H9 (cell line): ENCODE data around the gene TGM3. TPM values are rescaled to one million over a fixed set of nuclear protein-coding genes. Genes with fewer than 3 reads are reported as not detected.

Experiments
- DNase-seq: peaks from one replicate; pipeline ENCODE4 v3.0.0-alpha.2; 2017
- H2AFZ ChIP-seq: one replicate; pipeline ENCODE4 v1.6.1; 2013; ENCODE audit warnings: mild to moderate bottlenecking, low read length, control low read depth, moderate library complexity
- H2AK5ac ChIP-seq: 2 replicates; pipeline ENCODE4 v1.6.1; 2013; ENCODE audit warnings: low read length, control low read depth, mixed read lengths; ENCODE audit not compliant: insufficient read length
- H2BK120ac ChIP-seq: one replicate; pipeline ENCODE4 v1.6.1; 2013; ENCODE audit warnings: low read depth, mild to moderate bottlenecking, low read length, control low read depth, inconsistent platforms; ENCODE audit not compliant: poor library complexity, severe bottlenecking
- H2BK12ac ChIP-seq: 2 replicates; pipeline ENCODE4 v1.6.1; 2013; ENCODE audit warnings: low read length, control low read depth, mixed read lengths, low read depth; ENCODE audit not compliant: insufficient read length
- H2BK15ac ChIP-seq: 2 replicates; pipeline ENCODE4 v1.6.1; 2013; ENCODE audit warnings: low read depth, low read length, control low read depth
- H2BK20ac ChIP-seq: one replicate; pipeline ENCODE4 v1.6.1; 2013; ENCODE audit warnings: low read depth, mild to moderate bottlenecking, low read length, control low read depth, inconsistent platforms; ENCODE audit not compliant: poor library complexity, severe bottlenecking
- H2BK5ac ChIP-seq: 2 replicates; pipeline ENCODE4 v1.6.1; 2013; ENCODE audit warnings: low read length, control low read depth, mixed read lengths; ENCODE audit not compliant: insufficient read length
- H3K14ac ChIP-seq: 2 replicates; pipeline ENCODE4 v1.6.1; 2013; ENCODE audit warnings: low read length, control low read depth; ENCODE audit not compliant: insufficient read depth
- H3K18ac ChIP-seq: 2 replicates; pipeline ENCODE4 v1.6.1; 2013; ENCODE audit warnings: low read depth, mild to moderate bottlenecking, mixed read lengths, low read length, control low read depth; ENCODE audit not compliant: insufficient read length
- H3K23ac ChIP-seq: 2 replicates; pipeline ENCODE4 v1.6.1; 2013; ENCODE audit warnings: low read length, control low read depth, mixed read lengths, low read depth; ENCODE audit not compliant: insufficient read length
- H3K23me2 ChIP-seq: 2 replicates; pipeline ENCODE4 v1.6.1; 2013; ENCODE audit warnings: low read depth, mild to moderate bottlenecking, mixed read lengths, low read length, control low read depth; ENCODE audit not compliant: insufficient read length, poor library complexity, severe bottlenecking
- H3K27ac ChIP-seq: 2 replicates; pipeline ENCODE4 v1.5.1; 2013; ENCODE audit warnings: low read length, control low read depth, mixed read lengths, low read depth; ENCODE audit not compliant: insufficient read length
- H3K27me3 ChIP-seq: 2 replicates; pipeline ENCODE4 v1.6.1; 2013; ENCODE audit warnings: low read length, control low read depth, inconsistent platforms; ENCODE audit not compliant: insufficient read depth
- H3K4ac ChIP-seq: 2 replicates; pipeline ENCODE4 v1.6.1; 2013; ENCODE audit warnings: low read depth, mild to moderate bottlenecking, control low read depth, inconsistent platforms, low read length, moderate library complexity
- H3K4me1 ChIP-seq: 2 replicates; pipeline ENCODE4 v1.6.1; 2013; ENCODE audit warnings: low read length, control low read depth, inconsistent platforms; ENCODE audit not compliant: insufficient read depth
- H3K4me2 ChIP-seq: 2 replicates; pipeline ENCODE4 v1.6.1; 2013; ENCODE audit warnings: low read length, control low read depth, mixed read lengths; ENCODE audit not compliant: insufficient read length, insufficient read depth
- H3K56ac ChIP-seq: 2 replicates; pipeline ENCODE4 v1.6.1; 2013; ENCODE audit warnings: low read depth, mild to moderate bottlenecking, mixed read lengths, low read length, control low read depth; ENCODE audit not compliant: insufficient read length
- H3K79me1 ChIP-seq: 2 replicates; pipeline ENCODE4 v1.6.1; 2013; ENCODE audit warnings: low read depth, mild to moderate bottlenecking, moderate library complexity, low read length, control low read depth, inconsistent platforms; ENCODE audit not compliant: insufficient read depth, poor library complexity, severe bottlenecking
- H3K79me2 ChIP-seq: 2 replicates; pipeline ENCODE4 v1.6.1; 2013; ENCODE audit warnings: low read length, control low read depth, inconsistent platforms; ENCODE audit not compliant: insufficient read depth
- H3K9ac ChIP-seq: 2 replicates; pipeline ENCODE4 v1.6.1; 2013; ENCODE audit warnings: low read length, control low read depth, mixed read lengths; ENCODE audit not compliant: insufficient read length; ENCODE audit errors: extremely low read depth
- H3K9me3 ChIP-seq: one replicate; pipeline ENCODE4 v1.6.1; 2013; ENCODE audit warnings: low read depth, low read length, inconsistent platforms; ENCODE audit not compliant: control insufficient read depth
- H3T11ph ChIP-seq: one replicate; pipeline ENCODE4 v1.6.1; 2013; ENCODE audit warnings: mild to moderate bottlenecking, low read length, control low read depth, inconsistent platforms
- H4K20me1 ChIP-seq: one replicate; pipeline ENCODE4 v1.6.1; 2013; ENCODE audit not compliant: control insufficient read depth, insufficient read length, insufficient read depth
- H4K5ac ChIP-seq: 2 replicates; pipeline ENCODE4 v1.6.1; 2013; ENCODE audit warnings: low read depth, mild to moderate bottlenecking, mixed read lengths, low read length, control low read depth; ENCODE audit not compliant: insufficient read length
- H4K8ac ChIP-seq: replicated peaks from 2 replicates; pipeline ENCODE4 v1.6.1; 2013; ENCODE audit warnings: low read length, control low read depth, mixed read lengths, low read depth; ENCODE audit not compliant: insufficient read length
- H4K91ac ChIP-seq: 2 replicates; pipeline ENCODE4 v1.6.1; 2013; ENCODE audit warnings: low read depth, mild to moderate bottlenecking, moderate library complexity, mixed read lengths, low read length, control low read depth; ENCODE audit not compliant: insufficient read length
- H3K27ac Mint-ChIP-seq, 3 experiments: 2 replicates in 2 of 3; 3 replicates in 1 of 3; pipeline ENCODE4 v1.8.0; 2020 to 2021; ENCODE audit warnings: mixed read lengths in 3 of 3, mild to moderate bottlenecking in 1 of 3, moderate library complexity in 1 of 3
- H3K27me3 Mint-ChIP-seq: 2 replicates; pipeline ENCODE4 v1.8.0; 2021; ENCODE audit warnings: low read depth, mild to moderate bottlenecking, moderate library complexity, mixed read lengths
- H3K36me3 Mint-ChIP-seq, 3 experiments: 2 replicates in 2 of 3; 3 replicates in 1 of 3; pipeline ENCODE4 v1.8.0; 2020 to 2021; ENCODE audit warnings: low read depth in 3 of 3, mixed read lengths in 3 of 3; ENCODE audit not compliant: insufficient read depth in 1 of 3
- H3K4me1 Mint-ChIP-seq, 2 experiments: 2 replicates each; pipeline ENCODE4 v1.8.0; 2020; ENCODE audit warnings: mixed read lengths in 2 of 2
- H3K4me3 Mint-ChIP-seq, 2 experiments: 2 replicates in 1 of 2; 3 replicates in 1 of 2; pipeline ENCODE4 v1.8.0; 2020 to 2021; ENCODE audit warnings: mild to moderate bottlenecking in 2 of 2, mixed read lengths in 2 of 2, moderate library complexity in 1 of 2
- H3K9me3 Mint-ChIP-seq, 2 experiments: 2 replicates in 1 of 2; 3 replicates in 1 of 2; pipeline ENCODE4 v1.8.0; 2020; ENCODE audit warnings: mild to moderate bottlenecking in 2 of 2, mixed read lengths in 2 of 2, moderate library complexity in 1 of 2
- WGBS: extraction: QIAGEN DNeasy Blood & Tissue Kit; methylation state at CpG from one replicate; pipeline ENCODE4 v1.1.7; 2013; ENCODE audit warnings: missing lambda C conversion rate, low lambda C conversion rate, mixed read lengths; ENCODE audit not compliant: insufficient read length; ENCODE audit errors: extremely low coverage; 5-methylcytosine and 5-hydroxymethylcytosine counted together
- total RNA-seq: library from RNA; stranded (reverse); gene quantifications from 2 replicates; pipeline ENCODE4 v1.2.1, GENCODE V29; 2021
- TF ChIP-seq, protein P1 (sequence below): fragments of 200-600 bp; sonication (generic); conservative IDR thresholded peaks from 3 replicates; pipeline ENCODE4 v1.8.0; 2021; ENCODE audit warnings: antibody characterized with exemption, mild to moderate bottlenecking

TGM3 gene
- total RNA-seq, 1 experiment from 2014 or later: not detected

DNA sequence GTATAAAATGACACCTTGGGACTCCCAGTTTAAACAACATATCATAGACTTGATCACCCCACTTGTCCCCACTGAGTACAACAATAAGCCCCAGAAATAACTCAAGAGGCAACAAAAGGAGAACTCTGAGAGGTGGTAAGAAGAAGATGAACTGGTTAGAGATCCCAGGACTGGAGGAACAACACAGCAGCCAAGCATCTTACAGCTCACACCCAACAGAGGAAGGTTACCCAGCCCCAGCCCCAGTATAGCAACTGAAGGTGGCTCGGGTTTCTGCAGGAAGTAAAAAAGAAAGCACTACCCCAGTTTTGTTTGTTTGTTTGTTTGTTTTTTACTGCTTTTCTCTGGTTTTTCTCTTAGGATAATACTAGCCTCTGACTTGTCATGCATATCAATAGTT lies 67.8 kb downstream of the TGM3 start:
- no peak overlapping the region for H2AK5ac ChIP-seq
- no peak overlapping the region for H2AFZ ChIP-seq
- H3K27me3 ChIP-seq: no peaks in the 10 kb centered on the region
- H2BK12ac ChIP-seq: no peak overlapping the region
- Mint-ChIP-seq H3K36me3 (peaks cover 0 to 15% (median 7%) of the 10 kb centered on the region in 3 experiments; a peak in 5 of 7 replicates), H3K27me3 (no peaks in the 10 kb centered on the region), H3K27ac (peak overlapping the region in 1 of 3 experiments; percentile 42; a peak in 1 of 7 replicates), H3K4me1 (peaks cover 6% of the 10 kb centered on the region in 2 experiments), H3K9me3 (peaks cover 11 to 21% of the 10 kb centered on the region in 2 experiments), H3K4me3 (no peak overlapping the region)
- H4K91ac ChIP-seq: no peak overlapping the region
- no peaks in the 10 kb centered on the region for H3K9me3 ChIP-seq
- H2BK120ac ChIP-seq: no peak overlapping the region
- no peaks in the 10 kb centered on the region for H4K20me1 ChIP-seq
- no peak overlapping the region for H3K18ac ChIP-seq
- H4K8ac ChIP-seq: no peak overlapping the region
- no CpG with 5 or more reads among the region's 1 CpG for WGBS
- no peaks in the 10 kb centered on the region for H3K23me2 ChIP-seq
- no peak overlapping the region for H4K5ac ChIP-seq
- no peak overlapping the region for H3K14ac ChIP-seq
- no peaks in the 10 kb centered on the region for H3K79me1 ChIP-seq
- no peak overlapping the region for H2BK15ac ChIP-seq
- no peak overlapping the region for H2BK20ac ChIP-seq
- no peak overlapping the region for H3K23ac ChIP-seq
- H3K9ac ChIP-seq: no peak overlapping the region
- no peaks in the 10 kb centered on the region for H3K79me2 ChIP-seq
- no peak overlapping the region for H3K56ac ChIP-seq
- no peaks in the 10 kb centered on the region for H3K4me1 ChIP-seq
- TF ChIP-seq, protein P1, sequence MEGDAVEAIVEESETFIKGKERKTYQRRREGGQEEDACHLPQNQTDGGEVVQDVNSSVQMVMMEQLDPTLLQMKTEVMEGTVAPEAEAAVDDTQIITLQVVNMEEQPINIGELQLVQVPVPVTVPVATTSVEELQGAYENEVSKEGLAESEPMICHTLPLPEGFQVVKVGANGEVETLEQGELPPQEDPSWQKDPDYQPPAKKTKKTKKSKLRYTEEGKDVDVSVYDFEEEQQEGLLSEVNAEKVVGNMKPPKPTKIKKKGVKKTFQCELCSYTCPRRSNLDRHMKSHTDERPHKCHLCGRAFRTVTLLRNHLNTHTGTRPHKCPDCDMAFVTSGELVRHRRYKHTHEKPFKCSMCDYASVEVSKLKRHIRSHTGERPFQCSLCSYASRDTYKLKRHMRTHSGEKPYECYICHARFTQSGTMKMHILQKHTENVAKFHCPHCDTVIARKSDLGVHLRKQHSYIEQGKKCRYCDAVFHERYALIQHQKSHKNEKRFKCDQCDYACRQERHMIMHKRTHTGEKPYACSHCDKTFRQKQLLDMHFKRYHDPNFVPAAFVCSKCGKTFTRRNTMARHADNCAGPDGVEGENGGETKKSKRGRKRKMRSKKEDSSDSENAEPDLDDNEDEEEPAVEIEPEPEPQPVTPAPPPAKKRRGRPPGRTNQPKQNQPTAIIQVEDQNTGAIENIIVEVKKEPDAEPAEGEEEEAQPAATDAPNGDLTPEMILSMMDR: no peak
- no peak overlapping the region for H3K4me2 ChIP-seq
- no peak overlapping the region for H2BK5ac ChIP-seq
- no peak for DNase-seq
- no peak overlapping the region for H3K27ac ChIP-seq
- no peak overlapping the region for H3K4ac ChIP-seq
- no peak overlapping the region for H3T11ph ChIP-seq
